ENCODE results near the gene SKAP1. TPM values are rescaled to one million over a fixed set of nuclear protein-coding genes. Genes with fewer than 3 reads are reported as not detected.
"Not testable (repeated sequence)": the region's sequence is repeated elsewhere in the genome, so short reads cannot be mapped to it uniquely, and the experiment has no call there.

SKAP1 gene
- total and polyA plus RNA-seq, 8 donors, result 2.4 to 4.4 (median 3.2) TPM; not detected in 2

GRCh38 chr17:48413613-48414405 is 16.2 kb downstream of the SKAP1 start:
- peaks cover 0 to 3% (median 0%) of the 10 kb centered on the region in 4 donors for H3K4me1 ChIP-seq
- peaks cover 0 to 56% (median 4%) of the 10 kb centered on the region in 3 donors for H3K27me3 ChIP-seq
- DNase-seq, result no peak
- TF ChIP-seq POLR2A (IDR thresholded peaks at IDR 0.05) (no peak), EP300 (IDR thresholded peaks at IDR 0.05) (no peak), POLR2AphosphoS5 (IDR thresholded peaks at IDR 0.05) (no peak), CTCF (IDR thresholded peaks at IDR 0.05) (no peak)
- no peaks in the 10 kb centered on the region for H3K36me3 ChIP-seq
- no peak overlapping the region for H3K4me3 ChIP-seq
- no peaks in the 10 kb centered on the region for H3K9me3 ChIP-seq
- intact Hi-C loops (cut with DNase I; ENCODE audit: low total_unique reads), result no loop called here
- WGBS, 5 donors, result 37 to 62% (median 56%) methylated on average over 5 of the region's 5 CpGs
- H3K27ac ChIP-seq, result no peak overlapping the region

- no peaks in the 10 kb centered on the region for H3K36me3 ChIP-seq
- peaks cover 0 to 58% (median 4%) of the 10 kb centered on the region in 3 donors for H3K27me3 ChIP-seq
- WGBS, 5 donors, result 80 to 90% (median 88%) methylated on average over 1 of the region's 1 CpG
- no peak overlapping the region for H3K27ac ChIP-seq
- H3K4me3 ChIP-seq, result no peak overlapping the region
- TF ChIP-seq EP300 (IDR thresholded peaks at IDR 0.05) (no peak), POLR2A (IDR thresholded peaks at IDR 0.05) (no peak), POLR2AphosphoS5 (IDR thresholded peaks at IDR 0.05) (no peak), CTCF (IDR thresholded peaks at IDR 0.05) (no peak)
- no peak for DNase-seq
- H3K4me1 ChIP-seq, result no peaks in the 10 kb centered on the region
- intact Hi-C loops (cut with DNase I; ENCODE audit: low total_unique reads), result no loop called here
- no peaks in the 10 kb centered on the region for H3K9me3 ChIP-seq
Measured at GRCh38 chr17:48412841-48413240, 17.2 kb downstream of the SKAP1 start.

GRCh38 chr17:48410821-48411220 is 19.2 kb downstream of the SKAP1 start:
- peaks cover 0 to 60% (median 7%) of the 10 kb centered on the region in 3 donors for H3K27me3 ChIP-seq
- H3K36me3 ChIP-seq; intact Hi-C loops (cut with DNase I; ENCODE audit: low total_unique reads); DNase-seq; H3K9me3 ChIP-seq; H3K4me1 ChIP-seq; H3K4me3 ChIP-seq; H3K27ac ChIP-seq: not testable (repeated sequence)
- WGBS, 5 donors, result 93 to 99% (median 97%) methylated on average over 7 of the region's 7 CpGs

GRCh38 chr17:48409607-48410006 is 20.4 kb downstream of the SKAP1 start:
- DNase-seq, result no peak
- H3K27me3 ChIP-seq, result peaks cover 0 to 57% (median 4%) of the 10 kb centered on the region in 3 donors
- H3K9me3 ChIP-seq, result no peaks in the 10 kb centered on the region
- intact Hi-C loops (cut with DNase I; ENCODE audit: low total_unique reads), result no loop called here
- TF ChIP-seq CTCF (IDR thresholded peaks at IDR 0.05), result no peak
- no peak for TF ChIP-seq EP300 (IDR thresholded peaks at IDR 0.05)
- no peak for TF ChIP-seq POLR2AphosphoS5 (IDR thresholded peaks at IDR 0.05)
- TF ChIP-seq POLR2A (IDR thresholded peaks at IDR 0.05), result no peak
- 85 to 93% (median 89%) methylated on average over 5 of the region's 5 CpGs for WGBS, 5 donors
- H3K36me3 ChIP-seq, result no peaks in the 10 kb centered on the region
- H3K4me1 ChIP-seq, result no peaks in the 10 kb centered on the region
- no peak overlapping the region for H3K27ac ChIP-seq
- H3K4me3 ChIP-seq, result no peak overlapping the region

All from stomach (tissue), 9 donors.